Immature natural killer cell (primary cell): ENCODE results near the gene SNX18. TPM values are rescaled to one million over a fixed set of nuclear protein-coding genes. Genes with fewer than 3 reads are reported as not detected.
A peak's percentile ranks its signal among the peaks of the same experiment; 100 is the strongest.

ENCODE experiments used
- DNase-seq, 3 donors: peaks; one replicate each; pipeline ENCODE4 v3.0.0; 2022; ENCODE audit warnings: mixed read lengths in 1 of 3
- H3K27ac Mint-ChIP-seq, 6 donors: one replicate each; pipeline ENCODE4 v1.8.0; 2020; ENCODE audit warnings: mixed read lengths in 6 of 6, mild to moderate bottlenecking in 5 of 6, inconsistent platforms in 4 of 6, moderate library complexity in 3 of 6
- H3K27me3 Mint-ChIP-seq, 3 donors: one replicate each; pipeline ENCODE4 v1.8.0; 2020 to 2021; ENCODE audit warnings: low read depth in 3 of 3, mild to moderate bottlenecking in 3 of 3, mixed read lengths in 3 of 3, moderate library complexity in 3 of 3, inconsistent platforms in 1 of 3
- H3K36me3 Mint-ChIP-seq, 3 donors: one replicate each; pipeline ENCODE4 v1.8.0; 2020; ENCODE audit warnings: mixed read lengths in 3 of 3, inconsistent platforms in 2 of 3, mild to moderate bottlenecking in 2 of 3
- H3K4me1 Mint-ChIP-seq, 2 donors: one replicate each; pipeline ENCODE4 v1.8.0; 2020; ENCODE audit warnings: inconsistent platforms in 2 of 2, mild to moderate bottlenecking in 2 of 2, mixed read lengths in 2 of 2, moderate library complexity in 1 of 2
- H3K4me3 Mint-ChIP-seq, 5 donors: one replicate each; pipeline ENCODE4 v1.8.0; 2020; ENCODE audit warnings: mild to moderate bottlenecking in 5 of 5, mixed read lengths in 5 of 5, inconsistent platforms in 3 of 5, moderate library complexity in 3 of 5
- H3K9me3 Mint-ChIP-seq, 6 donors: one replicate each; pipeline ENCODE4 v1.8.0; 2020; ENCODE audit warnings: mild to moderate bottlenecking in 6 of 6, mixed read lengths in 6 of 6, inconsistent platforms in 4 of 6, moderate library complexity in 3 of 6
- polyA plus RNA-seq, 3 donors: library from polyadenylated mRNA; unstranded; fragments of 300-500 nt; fragmentation: Illumina TruSeq; gene quantifications; one replicate each; pipeline ENCODE4 v1.2.3, GENCODE V29; 2021

The SNX18 gene
- polyA plus RNA-seq, 3 donors from 2014 or later = 1.5 to 10.2 (median 6.0) TPM

DNA sequence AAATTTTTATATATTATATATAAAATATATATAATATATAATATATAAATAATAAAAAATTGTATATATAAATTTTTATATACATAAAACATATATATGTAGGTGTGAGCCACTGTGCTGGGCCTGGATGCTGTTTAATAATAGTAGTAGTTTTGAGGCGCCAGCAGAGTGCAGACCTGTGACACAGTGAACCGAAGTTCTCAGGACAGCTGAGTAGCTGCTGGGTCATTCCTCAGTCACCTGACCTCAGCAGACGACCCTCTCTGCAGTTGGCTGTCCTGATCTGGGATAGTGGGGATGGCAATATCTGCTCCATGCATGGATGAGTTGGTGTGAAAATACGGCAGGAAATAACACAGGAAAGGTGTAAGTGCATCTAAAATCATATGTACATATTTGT, 3.3 kb upstream of the SNX18 start:
- Mint-ChIP-seq H3K36me3 (peaks cover 0 to 3% (median under 1%) of the 10 kb centered on the region in 3 donors), H3K27ac (no peak overlapping the region), H3K4me1 (peaks cover 6 to 14% of the 10 kb centered on the region in 2 donors), H3K27me3 (peaks cover 0 to 6% (median 4%) of the 10 kb centered on the region in 3 donors), H3K4me3 (no peak overlapping the region), H3K9me3 (no peaks in the 10 kb centered on the region)
- no peak for DNase-seq

DNA sequence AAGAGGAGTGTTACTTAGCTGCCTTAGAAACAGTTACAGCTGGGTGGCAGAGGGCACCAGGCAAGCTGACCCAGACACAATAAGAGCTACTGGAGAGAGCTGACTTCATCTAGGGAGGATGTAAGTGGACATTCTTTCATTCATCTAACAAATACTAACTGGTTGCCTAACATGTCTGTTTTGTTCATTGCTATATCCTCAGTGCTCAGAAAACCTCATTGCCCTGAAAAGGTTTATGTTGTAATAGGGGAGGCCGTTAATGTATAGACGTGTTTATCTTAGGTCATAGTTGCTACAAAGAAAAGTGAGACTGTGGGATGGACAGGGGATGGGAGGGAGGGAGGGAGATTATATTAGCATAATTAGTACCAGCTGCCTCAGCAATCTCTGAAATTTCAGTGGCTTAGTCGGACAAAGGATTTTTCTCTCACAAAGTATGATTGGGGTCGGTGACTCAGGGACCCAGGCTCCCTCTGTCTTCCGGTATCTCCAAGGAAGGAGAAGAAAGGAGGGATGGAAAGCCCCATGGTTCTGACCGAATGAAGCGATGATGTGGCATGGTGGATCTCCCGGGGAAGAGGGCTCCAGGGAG, 2.6 kb upstream of the SNX18 start:
- Mint-ChIP-seq H3K9me3 (no peaks in the 10 kb centered on the region), H3K4me3 (no peak overlapping the region), H3K4me1 (peaks cover 6 to 20% of the 10 kb centered on the region in 2 donors), H3K36me3 (peaks cover 0 to 5% (median 3%) of the 10 kb centered on the region in 3 donors), H3K27me3 (peaks cover 0 to 9% (median 4%) of the 10 kb centered on the region in 3 donors), H3K27ac (no peak overlapping the region)
- no peak for DNase-seq

DNA sequence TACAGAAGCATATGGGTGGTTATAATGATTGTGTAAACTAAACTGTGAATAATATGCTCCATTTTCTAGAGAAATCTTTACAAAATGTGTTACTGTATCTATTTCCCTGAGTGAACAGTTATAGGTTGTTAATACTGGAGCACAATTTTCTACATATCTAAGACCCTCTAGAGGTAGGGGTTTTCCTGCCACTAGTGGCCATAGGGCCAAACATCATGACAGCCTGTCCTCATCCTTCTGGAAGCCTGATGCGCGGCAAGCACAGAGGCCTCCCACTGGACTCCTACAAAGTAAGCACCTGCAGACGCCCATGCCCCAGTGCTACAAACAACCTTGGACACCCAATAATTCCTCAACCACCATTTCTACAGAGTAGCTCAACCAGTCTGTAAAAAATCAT, 1.9 kb upstream of the SNX18 start:
- H3K36me3 Mint-ChIP-seq = peaks cover 0 to 5% (median 3%) of the 10 kb centered on the region in 3 donors
- no peak overlapping the region for H3K27ac Mint-ChIP-seq
- no peak for DNase-seq
- H3K4me1 Mint-ChIP-seq = peaks cover 6 to 27% of the 10 kb centered on the region in 2 donors
- no peaks in the 10 kb centered on the region for H3K9me3 Mint-ChIP-seq
- H3K27me3 Mint-ChIP-seq = peaks cover 0 to 9% (median 4%) of the 10 kb centered on the region in 3 donors
- H3K4me3 Mint-ChIP-seq = no peak overlapping the region

DNA sequence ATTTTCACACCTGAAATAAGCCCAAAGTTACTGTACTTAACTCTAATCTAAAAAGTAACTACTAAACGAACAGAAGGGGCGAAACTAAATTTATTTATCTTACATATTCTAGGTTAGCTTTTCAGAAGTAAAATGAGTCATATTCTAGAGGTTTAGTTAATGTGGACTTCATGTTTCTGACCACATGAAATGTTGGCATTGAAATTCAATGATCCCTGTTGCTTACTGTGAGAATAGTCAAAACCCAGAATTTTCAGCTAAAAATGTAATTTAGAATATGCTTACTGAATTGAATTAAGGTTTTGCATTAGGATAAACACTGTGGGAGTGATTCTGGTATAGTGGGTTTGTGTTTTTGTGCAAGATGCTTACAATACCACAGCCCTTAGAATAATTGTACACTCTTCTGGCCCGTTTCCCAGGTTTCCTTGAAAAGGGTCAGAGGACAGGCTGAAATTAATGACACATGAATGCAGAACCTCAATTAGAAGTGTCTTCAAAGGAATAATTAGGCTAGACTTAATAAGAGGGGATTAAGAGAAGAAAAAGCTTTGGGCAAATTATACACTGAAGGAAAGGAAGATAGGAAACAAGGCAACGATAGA, 1.4 kb upstream of the SNX18 start:
- Mint-ChIP-seq H3K4me1 (peaks cover 6 to 32% of the 10 kb centered on the region in 2 donors), H3K9me3 (no peaks in the 10 kb centered on the region), H3K27ac (no peak overlapping the region), H3K27me3 (peaks cover 0 to 9% (median 4%) of the 10 kb centered on the region in 3 donors), H3K36me3 (peaks cover 0 to 5% (median 3%) of the 10 kb centered on the region in 3 donors), H3K4me3 (no peak overlapping the region)
- DNase-seq = no peak

DNA sequence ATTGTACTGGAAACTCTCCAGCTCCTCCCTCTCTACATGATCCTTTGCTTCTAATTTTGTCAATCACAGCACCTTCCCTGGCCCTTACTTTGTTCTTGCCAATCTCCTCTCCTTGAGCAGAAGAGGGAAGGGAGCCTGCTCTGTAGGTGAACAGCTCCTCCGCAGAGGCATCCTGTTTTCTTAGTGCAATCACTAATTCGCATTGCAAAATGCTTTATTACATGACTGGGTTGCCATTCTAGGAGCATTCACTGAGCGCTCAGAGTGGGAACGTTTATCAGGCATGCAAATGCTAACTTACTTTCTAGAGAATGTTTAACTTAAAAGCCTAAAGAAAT, 416 bp upstream of the SNX18 start:
- peaks cover 6 to 35% of the 10 kb centered on the region in 2 donors for H3K4me1 Mint-ChIP-seq
- H3K36me3 Mint-ChIP-seq = peaks cover 0 to 5% (median 3%) of the 10 kb centered on the region in 3 donors
- H3K27me3 Mint-ChIP-seq = peaks cover 0 to 7% (median 2%) of the 10 kb centered on the region in 3 donors
- peak overlapping the region in 5 of 6 donors; percentile 7 to 81 (median 62) for H3K27ac Mint-ChIP-seq
- H3K9me3 Mint-ChIP-seq = no peaks in the 10 kb centered on the region
- peak overlapping the region; percentile 67 to 82 (median 76) for H3K4me3 Mint-ChIP-seq
- DNase-seq = no peak

DNA sequence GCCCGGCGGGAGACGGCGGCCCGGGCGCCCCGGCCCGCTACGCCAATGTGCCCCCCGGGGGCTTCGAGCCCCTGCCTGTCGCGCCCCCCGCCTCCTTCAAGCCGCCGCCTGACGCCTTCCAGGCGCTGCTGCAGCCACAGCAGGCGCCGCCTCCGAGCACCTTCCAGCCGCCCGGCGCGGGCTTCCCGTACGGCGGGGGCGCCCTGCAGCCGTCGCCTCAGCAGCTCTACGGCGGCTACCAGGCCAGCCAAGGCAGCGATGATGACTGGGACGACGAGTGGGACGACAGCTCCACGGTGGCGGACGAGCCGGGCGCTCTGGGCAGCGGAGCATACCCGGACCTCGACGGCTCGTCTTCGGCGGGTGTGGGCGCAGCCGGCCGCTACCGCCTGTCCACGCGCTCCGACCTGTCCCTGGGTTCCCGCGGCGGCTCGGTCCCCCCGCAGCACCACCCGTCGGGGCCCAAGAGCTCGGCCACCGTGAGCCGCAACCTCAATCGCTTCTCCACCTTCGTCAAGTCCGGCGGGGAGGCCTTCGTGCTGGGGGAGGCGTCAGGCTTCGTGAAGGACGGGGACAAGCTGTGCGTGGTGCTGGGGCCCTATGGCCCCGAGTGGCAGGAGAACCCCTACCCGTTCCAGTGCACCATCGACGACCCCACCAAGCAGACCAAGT, 723 bp downstream of the SNX18 start:
- H3K9me3 Mint-ChIP-seq = no peaks in the 10 kb centered on the region
- peak overlapping the region in 5 of 6 donors; percentile 84 to 92 (median 89) for H3K27ac Mint-ChIP-seq
- peaks cover 6 to 35% of the 10 kb centered on the region in 2 donors for H3K4me1 Mint-ChIP-seq
- H3K36me3 Mint-ChIP-seq = peaks cover 0 to 5% (median 3%) of the 10 kb centered on the region in 3 donors
- peaks cover 0 to 7% (median 2%) of the 10 kb centered on the region in 3 donors for H3K27me3 Mint-ChIP-seq
- peak overlapping the region in 4 of 5 donors; percentile 93 to 99 (median 94) for H3K4me3 Mint-ChIP-seq
- DNase-seq = peak; percentile 61 to 73 (median 72)

DNA sequence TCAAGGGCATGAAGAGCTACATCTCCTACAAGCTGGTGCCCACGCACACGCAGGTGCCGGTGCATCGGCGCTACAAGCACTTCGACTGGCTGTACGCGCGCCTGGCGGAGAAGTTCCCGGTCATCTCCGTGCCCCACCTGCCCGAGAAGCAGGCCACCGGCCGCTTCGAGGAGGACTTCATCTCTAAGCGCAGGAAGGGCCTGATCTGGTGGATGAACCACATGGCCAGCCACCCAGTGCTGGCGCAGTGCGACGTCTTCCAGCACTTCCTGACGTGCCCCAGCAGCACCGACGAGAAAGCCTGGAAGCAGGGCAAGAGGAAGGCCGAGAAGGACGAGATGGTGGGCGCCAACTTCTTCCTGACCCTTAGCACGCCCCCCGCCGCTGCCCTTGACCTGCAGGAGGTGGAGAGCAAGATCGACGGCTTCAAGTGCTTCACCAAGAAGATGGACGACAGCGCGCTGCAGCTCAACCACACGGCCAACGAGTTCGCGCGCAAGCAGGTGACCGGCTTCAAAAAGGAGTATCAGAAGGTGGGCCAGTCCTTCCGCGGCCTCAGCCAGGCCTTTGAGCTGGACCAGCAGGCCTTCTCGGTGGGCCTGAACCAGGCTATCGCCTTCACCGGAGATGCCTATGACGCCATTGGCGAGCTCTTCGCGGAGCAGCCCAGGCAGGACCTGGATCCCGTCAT, 1.4 kb downstream of the SNX18 start:
- Mint-ChIP-seq H3K4me3 (peak overlapping the region in 4 of 5 donors; percentile 93 to 99 (median 94)), H3K36me3 (peaks cover 0 to 5% (median 3%) of the 10 kb centered on the region in 3 donors), H3K27ac (peak overlapping the region; percentile 78 to 92 (median 88)), H3K27me3 (peaks cover 0 to 7% (median 2%) of the 10 kb centered on the region in 3 donors), H3K4me1 (peaks cover 6 to 35% of the 10 kb centered on the region in 2 donors), H3K9me3 (no peaks in the 10 kb centered on the region)
- no peak for DNase-seq

DNA sequence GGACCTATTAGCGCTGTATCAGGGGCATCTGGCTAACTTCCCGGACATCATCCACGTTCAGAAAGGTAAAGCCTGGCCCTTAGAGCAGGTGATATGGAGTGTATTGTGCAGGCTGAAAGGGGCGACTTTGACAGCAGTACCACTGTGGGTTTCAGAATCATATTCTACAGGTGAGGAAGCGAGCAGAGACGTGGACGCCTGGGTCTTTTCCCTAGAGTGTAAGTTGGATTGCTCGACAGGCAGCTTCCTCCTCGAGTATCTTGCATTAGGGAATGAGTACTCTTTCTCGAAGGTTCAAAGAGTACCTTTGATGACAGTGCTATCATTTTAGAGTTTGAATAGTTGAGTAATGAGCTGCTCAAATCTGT, 1.9 kb downstream of the SNX18 start:
- peaks cover 0 to 7% (median 2%) of the 10 kb centered on the region in 3 donors for H3K27me3 Mint-ChIP-seq
- H3K4me3 Mint-ChIP-seq = peak overlapping the region in 4 of 5 donors; percentile 93 to 99 (median 94)
- DNase-seq = no peak
- H3K9me3 Mint-ChIP-seq = no peaks in the 10 kb centered on the region
- peaks cover 0 to 5% (median 3%) of the 10 kb centered on the region in 3 donors for H3K36me3 Mint-ChIP-seq
- H3K27ac Mint-ChIP-seq = peak overlapping the region; percentile 78 to 92 (median 88)
- peaks cover 6 to 35% of the 10 kb centered on the region in 2 donors for H3K4me1 Mint-ChIP-seq

DNA sequence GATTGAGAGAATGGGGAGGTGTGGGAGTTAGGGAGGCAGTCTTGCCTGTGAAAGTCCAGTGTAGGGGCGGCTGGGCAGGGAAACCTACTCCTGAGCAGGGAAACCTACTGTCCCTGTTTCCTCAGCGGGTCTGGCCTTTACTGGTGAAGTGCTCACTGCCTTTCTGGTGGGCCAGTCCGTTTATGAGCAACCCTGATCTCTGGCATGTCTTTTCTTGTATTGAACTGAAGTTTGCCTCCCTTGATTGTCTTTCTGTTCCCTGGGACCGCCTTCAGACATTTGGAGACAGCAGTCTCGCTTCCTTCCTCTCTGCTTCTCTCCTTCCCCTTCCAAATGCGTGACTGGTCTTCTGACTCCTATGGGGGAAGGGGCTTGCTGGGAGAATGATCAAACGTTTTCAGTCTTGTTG, 2.9 kb downstream of the SNX18 start:
- peak overlapping the region in 4 of 5 donors; percentile 93 to 99 (median 94) for H3K4me3 Mint-ChIP-seq
- no peak for DNase-seq
- H3K27me3 Mint-ChIP-seq = peaks cover 0 to 6% (median 2%) of the 10 kb centered on the region in 3 donors
- H3K27ac Mint-ChIP-seq = peak overlapping the region; percentile 78 to 92 (median 88)
- H3K9me3 Mint-ChIP-seq = no peaks in the 10 kb centered on the region
- peaks cover 6 to 35% of the 10 kb centered on the region in 2 donors for H3K4me1 Mint-ChIP-seq
- peaks cover 0 to 5% (median 3%) of the 10 kb centered on the region in 3 donors for H3K36me3 Mint-ChIP-seq

DNA sequence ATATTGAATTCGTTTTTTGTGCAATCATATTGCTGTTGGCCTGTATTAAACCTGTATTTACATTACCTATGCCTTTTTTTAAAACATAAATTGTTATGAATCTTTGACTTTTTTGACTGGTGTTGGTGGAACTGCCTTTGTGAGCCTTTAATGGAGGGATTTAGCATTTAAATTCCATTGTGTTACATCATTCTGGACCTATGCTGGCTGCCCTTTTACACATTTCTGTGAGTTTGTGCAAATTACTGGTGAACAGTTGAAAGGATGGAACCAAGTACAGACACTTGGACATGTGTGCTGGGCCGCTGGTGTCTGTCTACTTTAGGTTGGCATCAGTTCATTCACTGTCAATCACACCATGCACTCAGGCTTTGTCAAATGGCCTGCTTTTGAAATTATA, 3.4 kb downstream of the SNX18 start:
- H3K4me1 Mint-ChIP-seq = peaks cover 6 to 35% of the 10 kb centered on the region in 2 donors
- peaks cover 0 to 5% (median 3%) of the 10 kb centered on the region in 3 donors for H3K36me3 Mint-ChIP-seq
- peaks cover 0 to 4% (median 0%) of the 10 kb centered on the region in 3 donors for H3K27me3 Mint-ChIP-seq
- H3K4me3 Mint-ChIP-seq = peak overlapping the region in 4 of 5 donors; percentile 93 to 99 (median 94)
- DNase-seq = no peak
- no peaks in the 10 kb centered on the region for H3K9me3 Mint-ChIP-seq
- H3K27ac Mint-ChIP-seq = peak overlapping the region; percentile 32 to 92 (median 86)

DNA sequence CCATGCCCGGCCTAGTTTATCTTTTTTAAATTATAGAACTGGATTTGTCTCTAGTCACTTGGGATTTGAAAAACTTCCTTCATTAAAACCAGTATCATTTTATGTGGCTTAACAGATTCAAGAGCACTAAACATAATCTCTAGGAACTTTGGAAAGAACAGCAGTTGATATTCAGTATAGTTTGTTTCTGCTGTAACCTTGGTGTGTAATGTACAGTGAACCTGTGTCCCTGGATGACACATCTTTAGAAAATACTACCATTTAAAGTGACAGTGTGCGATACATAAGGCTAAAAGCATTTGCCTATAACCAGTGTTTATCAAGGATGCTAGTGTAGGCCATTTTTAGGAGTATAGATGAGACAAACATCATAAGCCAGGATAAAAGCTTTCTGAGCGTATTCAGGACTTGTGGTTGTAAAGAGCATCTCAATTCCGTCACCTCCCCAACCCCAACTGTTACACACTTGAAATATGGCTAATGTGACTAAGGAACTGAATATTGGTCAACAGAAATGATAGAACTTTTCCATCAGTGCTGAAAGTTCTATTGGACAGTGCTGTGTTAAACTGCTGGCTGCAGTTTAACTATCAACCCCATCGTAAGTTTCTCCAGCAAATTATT, 4.4 kb downstream of the SNX18 start:
- Mint-ChIP-seq H3K9me3 (no peaks in the 10 kb centered on the region), H3K4me1 (peaks cover 4 to 33% of the 10 kb centered on the region in 2 donors), H3K36me3 (peaks cover 0 to 5% (median 3%) of the 10 kb centered on the region in 3 donors), H3K4me3 (peak overlapping the region in 4 of 5 donors; percentile 93 to 99 (median 94)), H3K27ac (peak overlapping the region; percentile 55 to 88 (median 75)), H3K27me3 (peaks cover 0 to 4% (median 0%) of the 10 kb centered on the region in 3 donors)
- peak in 2 of 3 donors; percentile 30 for DNase-seq

DNA sequence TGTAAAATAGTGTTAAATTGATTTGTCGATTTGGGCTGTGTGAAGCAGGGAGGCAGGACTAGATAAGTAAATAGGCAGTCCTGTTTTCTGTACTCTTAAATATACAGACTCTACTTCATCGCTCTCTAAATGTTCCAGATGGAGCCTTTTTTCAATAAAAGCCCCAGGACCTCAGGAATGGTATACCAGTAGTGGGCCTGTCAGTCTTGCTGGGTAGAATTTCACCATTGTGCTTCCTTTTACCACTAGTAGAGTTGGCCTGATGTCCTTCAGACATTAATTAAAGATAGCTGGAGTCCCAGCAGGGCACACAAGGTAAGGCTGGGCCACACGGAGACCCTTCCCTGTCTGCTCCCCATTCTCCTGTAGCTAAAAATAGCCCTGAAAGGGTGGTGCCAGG, 6.0 kb downstream of the SNX18 start:
- no peaks in the 10 kb centered on the region for H3K9me3 Mint-ChIP-seq
- H3K4me1 Mint-ChIP-seq = peaks cover 0 to 29% of the 10 kb centered on the region in 2 donors
- peaks cover 0 to 4% (median 0%) of the 10 kb centered on the region in 3 donors for H3K27me3 Mint-ChIP-seq
- DNase-seq = no peak
- H3K27ac Mint-ChIP-seq = peak overlapping the region; percentile 72 to 90 (median 85)
- peak overlapping the region in 4 of 5 donors; percentile 93 to 99 (median 94) for H3K4me3 Mint-ChIP-seq
- H3K36me3 Mint-ChIP-seq = peaks cover 0 to 5% (median 3%) of the 10 kb centered on the region in 3 donors

DNA sequence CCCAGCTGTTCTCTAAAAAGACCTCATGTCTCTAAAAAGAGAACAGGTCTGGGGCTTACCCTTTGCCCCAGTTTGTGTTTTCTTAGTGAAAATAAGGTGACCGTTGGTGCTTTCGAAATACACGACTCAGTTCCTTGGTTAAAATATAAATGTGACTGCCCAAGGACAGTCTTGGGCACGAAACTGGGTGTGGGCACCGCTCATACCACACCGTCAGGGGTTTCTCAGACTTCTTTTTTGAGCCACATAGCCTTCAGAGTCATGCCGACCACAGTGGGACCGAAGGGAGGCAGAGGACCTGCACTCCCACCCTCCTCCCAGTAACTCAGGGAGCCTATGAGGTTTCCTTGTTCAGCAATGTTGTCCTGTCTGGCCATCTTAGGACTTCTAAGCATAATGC, 6.5 kb downstream of the SNX18 start:
- H3K4me1 Mint-ChIP-seq = peaks cover 0 to 23% of the 10 kb centered on the region in 2 donors
- peak overlapping the region in 4 of 5 donors; percentile 93 to 99 (median 94) for H3K4me3 Mint-ChIP-seq
- no peaks in the 10 kb centered on the region for H3K9me3 Mint-ChIP-seq
- peaks cover 0 to 5% (median 0%) of the 10 kb centered on the region in 3 donors for H3K36me3 Mint-ChIP-seq
- no peak for DNase-seq
- H3K27ac Mint-ChIP-seq = peak overlapping the region; percentile 72 to 90 (median 85)
- H3K27me3 Mint-ChIP-seq = peaks cover 0 to 4% (median 0%) of the 10 kb centered on the region in 3 donors
